Neural progenitor cell (in vitro differentiated cells): ENCODE data around the gene CYTH1. TPM values are rescaled to one million over a fixed set of nuclear protein-coding genes. Genes with fewer than 3 reads are reported as not detected.
A peak's percentile ranks its signal among the peaks of the same experiment; 100 is the strongest.

Experiments
- DNase-seq: peaks from one replicate; pipeline ENCODE4 v3.0.0-alpha.2; 2016; ENCODE audit warnings: low spot score
- H2AFZ ChIP-seq: fragments of 200-600 bp; sonication (generic); replicated peaks from 2 replicates; pipeline ENCODE4 v1.6.1; 2016; ENCODE audit warnings: antibody characterized with exemption
- H3F3A ChIP-seq: fragments of 200-600 bp; sonication (generic); 2 replicates; pipeline ENCODE4 v1.6.1; 2016; ENCODE audit warnings: antibody characterized with exemption, low read depth
- H3K27ac ChIP-seq: fragments of 200-600 bp; sonication (generic); 2 replicates; pipeline ENCODE4 v1.5.1; 2016; ENCODE audit warnings: mild to moderate bottlenecking
- H3K27me3 ChIP-seq: fragments of 200-600 bp; sonication (generic); 2 replicates; pipeline ENCODE4 v1.6.1; 2016; ENCODE audit warnings: mild to moderate bottlenecking, moderate library complexity
- H3K36me3 ChIP-seq: fragments of 200-600 bp; sonication (generic); 2 replicates; pipeline ENCODE4 v1.5.1; 2016
- H3K4me1 ChIP-seq: fragments of 200-600 bp; sonication (generic); 2 replicates; pipeline ENCODE4 v1.6.1; 2016; ENCODE audit warnings: mixed run types
- H3K4me2 ChIP-seq: fragments of 200-600 bp; sonication (generic); 2 replicates; pipeline ENCODE4 v1.6.1; 2016
- H3K4me3 ChIP-seq: fragments of 200-600 bp; sonication (generic); 2 replicates; pipeline ENCODE4 v1.5.1; 2016
- H3K79me2 ChIP-seq: fragments of 200-600 bp; sonication (generic); 2 replicates; pipeline ENCODE4 v1.6.1; 2016; ENCODE audit warnings: low read depth
- H3K9ac ChIP-seq: fragments of 200-600 bp; sonication (generic); 2 replicates; pipeline ENCODE4 v1.6.1; 2016
- H3K9me3 ChIP-seq: fragments of 200-600 bp; sonication (generic); 2 replicates; pipeline ENCODE4 v1.5.1; 2016; ENCODE audit warnings: low read depth
- H4K20me1 ChIP-seq: fragments of 200-600 bp; sonication (generic); 2 replicates; pipeline ENCODE4 v1.6.1; 2016; ENCODE audit warnings: low read depth
- H3K27ac Mint-ChIP-seq: 3 replicates; pipeline ENCODE4 v1.8.0; 2021; ENCODE audit warnings: mixed read lengths
- H3K27me3 Mint-ChIP-seq: 2 replicates; pipeline ENCODE4 v1.8.0; 2022; ENCODE audit warnings: low read depth, mild to moderate bottlenecking, inconsistent platforms, moderate library complexity, mixed read lengths; ENCODE audit not compliant: insufficient read depth
- H3K36me3 Mint-ChIP-seq: 3 replicates; pipeline ENCODE4 v1.8.0; 2021; ENCODE audit warnings: mixed read lengths
- H3K4me1 Mint-ChIP-seq: 3 replicates; pipeline ENCODE4 v1.8.0; 2021; ENCODE audit warnings: mixed read lengths
- H3K4me3 Mint-ChIP-seq: 3 replicates; pipeline ENCODE4 v1.8.0; 2021; ENCODE audit warnings: mild to moderate bottlenecking, moderate library complexity, mixed read lengths
- H3K9me3 Mint-ChIP-seq: 3 replicates; pipeline ENCODE4 v1.8.0; 2020; ENCODE audit warnings: mixed read lengths
- EZH2 ChIP-seq: fragments of 200-600 bp; sonication (generic); IDR thresholded peaks from 2 replicates; pipeline ENCODE4 v1.6.1; 2017; ENCODE audit warnings: antibody characterized with exemption, mild to moderate bottlenecking, moderate library complexity
- EZH2phosphoT487 ChIP-seq: fragments of 200-600 bp; sonication (generic); IDR thresholded peaks from 2 replicates; pipeline ENCODE4 v1.6.1; 2017; ENCODE audit warnings: antibody characterized with exemption
- total RNA-seq: library from RNA; depleted of rRNA; stranded (reverse); fragments of >200 nt; gene quantifications from 2 replicates; pipeline ENCODE4 v1.2.3, GENCODE V29; 2015; ENCODE audit warnings: low replicate concordance
- TF ChIP-seq, protein P1 (sequence below): fragments of 200-600 bp; sonication (generic); IDR thresholded peaks from 2 replicates; pipeline ENCODE4 v1.5.1; 2017; ENCODE audit warnings: antibody characterized with exemption, mild to moderate bottlenecking

Gene CYTH1
- total RNA-seq, 1 donor from 2014 or later = 14.8 TPM

DNA sequence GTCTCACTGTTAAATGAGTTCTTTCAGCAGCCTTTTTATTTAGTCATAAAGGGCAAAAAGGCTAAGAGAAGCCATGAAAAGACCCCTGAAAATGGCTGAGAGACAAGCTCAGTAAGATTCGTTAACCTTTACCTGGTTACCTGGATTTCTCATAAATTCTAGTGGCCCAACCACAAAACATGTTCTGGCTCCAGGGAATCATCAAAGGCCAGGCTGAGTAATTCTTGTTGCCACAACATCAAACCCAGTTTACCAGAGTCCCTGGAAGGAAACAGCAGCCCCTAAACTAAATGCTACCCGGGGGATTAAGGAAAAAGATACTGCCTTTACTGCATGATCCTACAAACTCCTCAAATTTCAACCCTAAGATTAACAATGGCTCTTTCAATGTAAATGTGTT, 15.8 kb downstream of the CYTH1 start:
- Mint-ChIP-seq H3K9me3 (peaks cover 2% of the 10 kb centered on the region), H3K4me3 (no peak overlapping the region), H3K4me1 (peaks cover 7% of the 10 kb centered on the region), H3K36me3 (peaks cover 2% of the 10 kb centered on the region), H3K27ac (no peak overlapping the region), H3K27me3 (no peaks in the 10 kb centered on the region)
- peaks cover 11% of the 10 kb centered on the region for H4K20me1 ChIP-seq
- no peak overlapping the region for H3K9ac ChIP-seq
- DNase-seq = no peak
- TF ChIP-seq EZH2 (no peak), EZH2phosphoT487 (no peak)
- TF ChIP-seq, protein P1, sequence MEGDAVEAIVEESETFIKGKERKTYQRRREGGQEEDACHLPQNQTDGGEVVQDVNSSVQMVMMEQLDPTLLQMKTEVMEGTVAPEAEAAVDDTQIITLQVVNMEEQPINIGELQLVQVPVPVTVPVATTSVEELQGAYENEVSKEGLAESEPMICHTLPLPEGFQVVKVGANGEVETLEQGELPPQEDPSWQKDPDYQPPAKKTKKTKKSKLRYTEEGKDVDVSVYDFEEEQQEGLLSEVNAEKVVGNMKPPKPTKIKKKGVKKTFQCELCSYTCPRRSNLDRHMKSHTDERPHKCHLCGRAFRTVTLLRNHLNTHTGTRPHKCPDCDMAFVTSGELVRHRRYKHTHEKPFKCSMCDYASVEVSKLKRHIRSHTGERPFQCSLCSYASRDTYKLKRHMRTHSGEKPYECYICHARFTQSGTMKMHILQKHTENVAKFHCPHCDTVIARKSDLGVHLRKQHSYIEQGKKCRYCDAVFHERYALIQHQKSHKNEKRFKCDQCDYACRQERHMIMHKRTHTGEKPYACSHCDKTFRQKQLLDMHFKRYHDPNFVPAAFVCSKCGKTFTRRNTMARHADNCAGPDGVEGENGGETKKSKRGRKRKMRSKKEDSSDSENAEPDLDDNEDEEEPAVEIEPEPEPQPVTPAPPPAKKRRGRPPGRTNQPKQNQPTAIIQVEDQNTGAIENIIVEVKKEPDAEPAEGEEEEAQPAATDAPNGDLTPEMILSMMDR = no peak
- peaks cover 12% of the 10 kb centered on the region for H3K4me1 ChIP-seq
- H2AFZ ChIP-seq = no peak overlapping the region
- no peaks in the 10 kb centered on the region for H3F3A ChIP-seq
- H3K4me2 ChIP-seq = no peak overlapping the region
- no peak overlapping the region for H3K27ac ChIP-seq
- no peaks in the 10 kb centered on the region for H3K9me3 ChIP-seq
- peaks cover 7% of the 10 kb centered on the region for H3K79me2 ChIP-seq
- no peak overlapping the region for H3K4me3 ChIP-seq
- H3K27me3 ChIP-seq = no peaks in the 10 kb centered on the region
- H3K36me3 ChIP-seq = no peaks in the 10 kb centered on the region

DNA sequence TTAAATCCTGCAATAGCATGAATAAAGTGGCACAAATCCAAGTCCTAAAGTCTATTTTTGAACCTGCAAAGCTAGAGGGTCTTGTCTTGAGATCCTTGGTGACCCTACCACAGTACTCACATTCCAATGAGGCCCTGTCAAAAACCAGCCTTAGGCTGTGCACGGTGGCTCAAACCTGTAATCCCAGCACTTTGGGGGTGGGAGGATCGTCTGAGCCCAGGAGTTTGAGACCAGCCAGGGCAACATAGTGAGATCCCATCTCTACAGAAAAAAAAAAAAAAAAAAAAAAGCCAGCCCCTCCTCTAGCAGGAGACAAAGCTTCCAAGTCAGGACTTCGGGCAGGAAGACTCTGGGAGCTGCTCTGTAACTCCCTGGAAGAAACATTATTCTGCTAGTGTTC, 16.3 kb downstream of the CYTH1 start:
- no peak overlapping the region for H3K4me3 ChIP-seq
- H3K9ac ChIP-seq = no peak overlapping the region
- no peak overlapping the region for H3K4me3 Mint-ChIP-seq
- no peak overlapping the region for H3K27ac Mint-ChIP-seq
- peaks cover 7% of the 10 kb centered on the region for H3K79me2 ChIP-seq
- H3K9me3 Mint-ChIP-seq = peaks cover 2% of the 10 kb centered on the region
- H3K36me3 ChIP-seq = no peaks in the 10 kb centered on the region
- H3K36me3 Mint-ChIP-seq = peaks cover 2% of the 10 kb centered on the region
- H3K27me3 Mint-ChIP-seq = no peaks in the 10 kb centered on the region
- H3F3A ChIP-seq = no peaks in the 10 kb centered on the region
- H3K4me1 ChIP-seq = peaks cover 12% of the 10 kb centered on the region
- DNase-seq = no peak
- H3K4me2 ChIP-seq = no peak overlapping the region
- H4K20me1 ChIP-seq = peaks cover 11% of the 10 kb centered on the region
- TF ChIP-seq EZH2 = no peak
- no peak for TF ChIP-seq EZH2phosphoT487
- no peaks in the 10 kb centered on the region for H3K27me3 ChIP-seq
- H2AFZ ChIP-seq = no peak overlapping the region
- no peaks in the 10 kb centered on the region for H3K9me3 ChIP-seq
- H3K27ac ChIP-seq = no peak overlapping the region
- peaks cover 7% of the 10 kb centered on the region for H3K4me1 Mint-ChIP-seq

DNA sequence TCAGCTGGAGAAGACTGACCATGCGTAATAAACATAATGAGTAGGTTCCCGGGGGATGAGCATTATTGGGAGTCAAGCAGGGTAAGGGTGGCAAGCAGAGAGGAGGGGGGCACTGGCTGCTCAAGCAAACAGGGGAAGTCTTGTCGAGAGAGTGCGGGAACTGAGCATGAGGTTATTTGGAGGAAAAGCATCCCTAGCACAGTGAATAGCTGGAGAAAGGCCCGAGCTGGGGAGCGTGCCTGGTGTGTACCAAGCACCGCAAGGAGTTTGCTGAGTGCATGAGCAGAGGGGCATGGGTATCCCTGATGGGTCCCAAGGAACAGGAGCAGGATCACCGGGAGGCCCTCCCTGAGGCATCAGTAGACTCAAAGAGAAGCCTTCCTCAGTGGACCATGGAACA, 17.2 kb downstream of the CYTH1 start:
- no peak overlapping the region for H3K27ac ChIP-seq

DNA sequence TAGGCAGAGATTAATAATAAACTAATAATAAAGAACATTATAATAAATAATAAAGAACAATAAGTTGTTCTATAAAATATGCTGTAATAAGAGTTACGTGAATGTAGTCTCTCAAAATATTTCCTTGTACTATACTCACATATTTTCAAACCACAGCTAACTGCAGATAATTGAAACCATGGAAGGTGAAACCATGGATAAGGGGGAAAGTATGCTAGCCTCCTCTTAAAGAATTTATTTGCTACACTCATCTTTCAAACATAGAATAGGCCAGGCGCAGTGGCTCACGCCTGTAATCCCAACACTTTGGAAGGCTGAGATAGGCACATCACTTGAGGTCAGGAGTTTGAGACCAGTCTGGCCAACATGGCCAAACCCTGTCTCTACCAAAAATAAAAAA, 18.5 kb downstream of the CYTH1 start:
- H3K4me1 ChIP-seq = peaks cover 24% of the 10 kb centered on the region
- no peak overlapping the region for H3K27ac ChIP-seq
- peaks cover 20% of the 10 kb centered on the region for H3K4me1 Mint-ChIP-seq
- H3K27ac Mint-ChIP-seq = no peak overlapping the region
- H2AFZ ChIP-seq = no peak overlapping the region
- no peaks in the 10 kb centered on the region for H3F3A ChIP-seq
- peaks cover 4% of the 10 kb centered on the region for H3K36me3 Mint-ChIP-seq
- TF ChIP-seq, protein P1 = no peak
- TF ChIP-seq EZH2 = no peak
- no peak for TF ChIP-seq EZH2phosphoT487
- no peak overlapping the region for H3K9ac ChIP-seq
- no peak overlapping the region for H3K4me3 ChIP-seq
- H3K27me3 Mint-ChIP-seq = peaks cover 2% of the 10 kb centered on the region
- no peak overlapping the region for H3K4me3 Mint-ChIP-seq
- no peaks in the 10 kb centered on the region for H3K36me3 ChIP-seq
- H3K9me3 Mint-ChIP-seq = peaks cover 2% of the 10 kb centered on the region
- no peaks in the 10 kb centered on the region for H3K9me3 ChIP-seq
- H3K4me2 ChIP-seq = no peak overlapping the region
- H3K27me3 ChIP-seq = no peaks in the 10 kb centered on the region
- DNase-seq = no peak
- H3K79me2 ChIP-seq = peaks cover 7% of the 10 kb centered on the region
- peaks cover 7% of the 10 kb centered on the region for H4K20me1 ChIP-seq

More for the DNA sequence above, 17.2 kb downstream of the CYTH1 start:
- Mint-ChIP-seq H3K4me3 (no peak overlapping the region), H3K36me3 (peaks cover 2% of the 10 kb centered on the region), H3K4me1 (peaks cover 8% of the 10 kb centered on the region), H3K9me3 (peaks cover 2% of the 10 kb centered on the region), H3K27ac (peak overlapping the region; percentile 10), H3K27me3 (no peaks in the 10 kb centered on the region)
- no peaks in the 10 kb centered on the region for H3K9me3 ChIP-seq
- no peaks in the 10 kb centered on the region for H3F3A ChIP-seq
- peaks cover 12% of the 10 kb centered on the region for H3K4me1 ChIP-seq
- H3K4me2 ChIP-seq = peak overlapping the region; percentile 21
- H3K4me3 ChIP-seq = no peak overlapping the region
- no peaks in the 10 kb centered on the region for H3K36me3 ChIP-seq
- no peak overlapping the region for H3K9ac ChIP-seq
- H3K27me3 ChIP-seq = no peaks in the 10 kb centered on the region
- H3K79me2 ChIP-seq = peaks cover 7% of the 10 kb centered on the region
- no peak overlapping the region for H2AFZ ChIP-seq
- H4K20me1 ChIP-seq = peaks cover 11% of the 10 kb centered on the region
- TF ChIP-seq EZH2 (no peak), EZH2phosphoT487 (no peak)
- TF ChIP-seq, protein P1 = no peak
- DNase-seq = no peak
